ENCODE data around the gene RNU4-1.
"Not testable (repeated sequence)": the region's sequence is repeated elsewhere in the genome, so short reads cannot be mapped to it uniquely, and the experiment has no call there.

RNU4-1 gene

DNA sequence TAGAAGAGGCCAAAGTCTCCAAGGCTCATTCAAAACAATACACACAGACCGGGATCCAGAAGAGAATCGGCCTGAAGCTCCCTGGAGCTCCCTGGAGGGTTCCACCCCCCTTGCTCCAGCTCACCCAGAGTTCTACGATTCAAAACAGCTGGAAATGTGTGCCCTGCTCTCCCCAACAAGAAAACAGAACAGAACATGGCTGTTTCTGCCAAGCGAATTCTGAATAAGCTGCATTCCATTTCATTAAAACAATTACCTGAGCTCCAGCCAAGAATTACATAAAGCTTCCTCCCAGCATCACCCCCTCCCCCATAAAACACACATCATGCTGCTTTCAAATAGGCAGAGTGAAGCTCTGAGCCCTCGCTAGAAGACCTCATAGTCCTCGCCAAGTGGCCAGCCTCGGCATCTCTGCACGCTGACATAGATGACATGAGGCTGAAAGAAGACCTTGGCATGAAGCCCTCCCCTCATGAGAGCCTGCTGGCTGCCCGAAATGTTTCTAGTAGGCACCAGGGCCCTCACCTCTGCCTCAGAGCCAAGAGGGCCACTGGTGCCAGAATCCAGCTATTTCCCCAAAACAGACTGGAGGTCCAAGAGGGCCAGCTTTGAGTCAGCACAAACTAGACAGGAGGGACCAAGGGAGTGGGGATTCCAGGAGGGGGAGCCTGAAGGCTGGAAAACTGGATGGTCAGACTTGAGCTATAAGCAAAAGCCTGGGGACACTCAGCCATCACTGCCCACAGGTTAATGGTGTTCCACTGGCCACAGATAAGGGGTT is 35.8 kb downstream of the RNU4-1 start:
- no peak for DNase-seq

DNA sequence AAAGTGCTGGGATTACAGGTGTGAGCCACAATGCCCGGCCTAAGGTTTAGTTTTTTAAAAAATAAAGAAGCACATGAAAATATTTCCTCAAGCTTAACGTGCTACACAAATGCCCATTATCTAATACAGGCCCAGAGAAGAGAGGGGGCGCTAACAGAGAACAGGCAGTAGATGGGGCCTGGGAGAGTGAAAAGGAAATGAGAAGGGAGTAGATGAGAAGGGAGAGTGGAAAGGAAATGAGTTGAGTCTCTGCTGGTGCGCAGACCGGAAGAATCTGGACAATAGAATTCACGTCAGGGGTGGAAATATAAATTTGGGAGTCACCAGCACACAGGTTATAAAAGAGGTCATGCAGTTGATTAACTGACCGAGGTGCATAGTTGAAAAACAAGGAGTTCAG is 38.2 kb downstream of the RNU4-1 start:
- DNase-seq, result no peak

DNA sequence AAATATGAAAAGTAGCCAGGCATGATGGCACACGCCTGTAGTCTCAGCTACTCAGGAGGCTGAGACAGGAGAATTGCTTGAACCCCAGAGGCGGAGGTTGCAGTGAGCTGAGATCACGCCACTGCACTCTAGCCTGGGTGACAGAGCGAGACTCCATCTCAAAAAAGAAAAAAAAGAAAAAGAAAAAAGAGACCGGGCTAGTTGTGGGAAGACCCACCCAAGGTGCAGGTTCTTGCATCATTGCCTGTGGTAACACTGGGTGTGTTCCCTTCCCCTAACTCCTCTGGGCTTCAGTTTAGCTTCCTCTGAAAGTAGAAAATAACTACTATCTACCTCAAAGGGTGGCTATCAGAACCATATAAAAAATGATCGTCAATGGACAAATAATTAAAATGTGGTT is 39.7 kb downstream of the RNU4-1 start:
- not testable (repeated sequence) for DNase-seq

DNA sequence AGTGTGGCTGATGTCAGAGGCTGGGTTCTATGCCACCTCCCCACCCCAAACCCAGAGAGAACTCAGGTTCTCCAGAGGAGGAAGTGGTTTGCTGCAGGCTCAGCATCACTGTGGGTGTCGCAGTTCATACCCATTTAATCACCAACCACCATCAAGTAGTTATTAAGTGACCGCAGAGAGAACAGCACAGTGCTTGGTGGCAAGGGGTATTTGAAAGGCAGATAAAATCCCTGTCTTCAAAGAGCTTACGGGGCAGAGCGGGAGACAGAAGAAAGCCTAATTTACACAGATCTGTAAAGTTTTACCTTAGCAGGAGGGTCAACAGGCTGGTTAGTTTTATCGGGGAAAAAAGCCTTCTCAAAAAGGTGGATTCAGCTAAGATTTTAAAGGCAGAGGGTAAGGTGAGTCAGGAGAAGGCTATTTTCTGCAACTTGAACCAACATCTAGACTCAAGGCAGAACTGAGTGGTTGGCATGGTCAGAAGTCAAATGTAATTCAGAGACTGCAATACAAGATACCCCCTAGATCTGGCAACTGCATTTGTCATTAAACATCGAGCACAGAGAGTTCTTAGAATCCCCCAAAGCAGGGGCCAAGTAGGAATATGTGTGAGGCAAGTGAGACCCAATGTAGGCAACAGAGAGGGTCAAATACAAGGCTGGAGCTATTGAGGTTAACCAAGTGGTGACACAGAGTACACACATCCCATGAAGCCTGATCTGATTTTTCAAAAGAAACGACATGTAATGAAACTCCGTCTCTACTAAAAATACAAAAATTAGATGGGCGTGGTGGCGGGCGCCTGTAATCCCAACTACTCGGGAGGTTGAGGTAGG is 40.7 kb downstream of the RNU4-1 start:
- DNase-seq, result no peak

DNA sequence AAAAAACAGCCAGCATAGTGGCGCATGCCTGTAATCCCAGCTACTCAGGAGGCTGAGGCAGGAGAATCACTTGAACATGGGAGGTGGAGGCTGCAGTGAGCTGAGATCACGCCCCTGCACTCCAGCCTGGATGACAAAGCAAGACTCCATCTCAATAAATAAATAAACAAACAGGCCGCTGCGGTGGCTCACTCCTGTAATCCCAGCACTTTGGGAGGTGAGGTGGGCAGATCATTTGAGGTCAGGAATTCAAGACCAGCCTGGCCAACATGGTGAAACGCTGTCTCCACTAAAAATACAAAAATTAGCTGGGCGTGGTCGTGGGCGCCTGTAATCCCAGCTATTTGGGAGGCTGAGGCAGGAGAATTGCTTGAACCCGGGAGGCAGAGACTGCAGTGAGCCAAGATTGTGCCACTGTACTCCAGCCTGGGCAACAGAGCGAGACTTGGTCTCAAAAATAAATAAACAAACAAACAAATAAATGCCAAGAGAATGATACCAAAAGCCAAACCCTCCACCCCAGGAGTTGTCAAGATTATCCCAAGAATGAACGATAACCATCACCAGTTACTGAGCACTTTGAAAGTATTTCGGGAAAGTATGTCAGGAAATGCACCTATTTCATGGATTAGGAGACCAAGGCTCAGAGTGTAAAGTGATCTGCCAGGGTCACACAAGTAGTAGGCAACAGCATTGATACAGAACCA is 41.5 kb downstream of the RNU4-1 start:
- not testable (repeated sequence) for DNase-seq

DNA sequence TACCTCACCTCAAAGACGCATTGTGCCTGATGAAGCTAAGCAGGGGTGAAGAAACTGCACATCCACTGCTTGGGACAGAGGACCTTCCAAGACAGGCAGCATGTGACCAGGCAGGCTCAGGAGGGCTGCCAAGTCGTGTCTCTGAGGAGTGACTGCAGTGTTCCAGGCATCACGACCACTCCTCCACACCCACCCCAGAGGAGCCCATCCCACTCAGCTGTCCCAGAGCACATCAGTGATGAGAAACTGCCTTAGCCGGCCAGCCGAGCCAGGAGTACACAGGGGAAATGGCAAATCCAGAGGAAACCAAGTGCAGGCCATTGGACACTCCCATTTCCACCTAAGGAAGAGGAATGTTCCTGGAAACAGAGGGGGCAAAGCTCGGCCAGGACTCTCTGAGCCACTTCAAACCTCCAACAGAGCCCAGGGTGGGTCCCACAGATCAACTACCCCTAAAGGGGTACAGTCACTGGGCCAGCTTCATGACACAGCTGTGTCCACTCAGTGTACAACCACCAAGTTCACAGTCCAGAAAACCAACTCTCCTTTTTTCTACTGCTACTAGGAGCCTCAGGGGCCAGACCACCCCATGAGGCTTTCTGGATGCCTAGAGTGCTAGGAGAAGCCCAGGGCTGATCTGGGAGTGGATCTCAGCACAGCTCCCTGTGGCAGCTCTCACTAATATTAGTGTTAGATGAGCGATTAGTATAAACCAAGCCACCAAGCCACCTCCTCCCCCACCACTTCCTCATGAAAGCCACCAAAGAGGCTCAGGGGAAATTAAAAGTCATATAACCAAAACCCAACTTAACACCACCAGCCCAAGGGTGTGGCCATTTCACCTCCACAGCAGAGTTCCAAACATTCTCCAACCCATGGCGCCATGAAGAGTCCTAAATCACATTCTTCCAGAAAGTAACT is 42.9 kb downstream of the RNU4-1 start:
- DNase-seq, result no peak

DNA sequence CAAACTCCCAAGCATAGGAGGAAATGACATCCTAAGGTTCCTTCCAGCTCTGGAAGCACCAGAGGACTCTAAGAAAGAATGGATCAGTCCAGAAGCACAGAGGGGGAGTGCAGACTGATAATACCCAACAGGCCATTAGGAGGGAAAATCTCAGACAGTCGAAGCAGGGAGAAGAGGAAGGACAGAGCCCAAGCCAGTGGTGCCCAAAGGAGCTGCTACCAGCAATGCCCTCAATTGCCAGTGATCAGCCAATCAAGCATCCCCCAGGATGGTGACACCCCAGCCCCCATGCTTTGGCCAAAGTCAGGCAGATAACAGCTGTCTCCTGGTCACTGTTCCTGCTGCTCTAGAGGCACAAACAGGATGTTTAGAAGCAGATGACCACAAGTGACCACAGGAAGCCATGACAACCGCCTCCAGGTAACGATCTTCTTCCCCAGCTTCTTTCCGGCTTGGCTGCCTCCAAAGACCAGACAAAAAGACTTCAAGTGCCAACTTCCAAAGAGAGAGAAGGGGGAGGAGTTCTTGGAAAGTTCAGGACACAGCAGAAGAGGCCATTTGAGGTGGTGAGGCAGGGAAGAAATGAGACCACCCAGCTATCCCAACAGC is 43.7 kb downstream of the RNU4-1 start:
- no peak for DNase-seq

DNA sequence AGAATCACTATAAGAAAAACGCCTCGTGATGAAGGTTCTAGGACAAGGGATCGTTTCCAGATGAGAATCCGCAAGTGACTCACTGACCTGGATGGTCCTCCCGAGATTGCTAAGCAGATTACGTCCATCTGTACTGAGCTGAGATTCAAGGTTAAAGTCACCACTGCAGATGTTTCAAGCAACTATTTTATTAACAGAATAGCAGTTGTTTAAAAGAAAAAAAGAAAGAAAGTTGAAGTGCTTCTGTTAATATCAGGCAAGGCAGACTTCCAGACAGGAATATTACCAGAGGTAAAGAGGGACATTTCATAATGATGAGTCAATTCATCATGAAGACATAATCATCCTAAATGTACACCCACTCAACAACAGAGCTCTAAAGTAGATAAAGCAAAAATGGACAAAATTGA is 45.4 kb downstream of the RNU4-1 start:
- no peak for DNase-seq

DNA sequence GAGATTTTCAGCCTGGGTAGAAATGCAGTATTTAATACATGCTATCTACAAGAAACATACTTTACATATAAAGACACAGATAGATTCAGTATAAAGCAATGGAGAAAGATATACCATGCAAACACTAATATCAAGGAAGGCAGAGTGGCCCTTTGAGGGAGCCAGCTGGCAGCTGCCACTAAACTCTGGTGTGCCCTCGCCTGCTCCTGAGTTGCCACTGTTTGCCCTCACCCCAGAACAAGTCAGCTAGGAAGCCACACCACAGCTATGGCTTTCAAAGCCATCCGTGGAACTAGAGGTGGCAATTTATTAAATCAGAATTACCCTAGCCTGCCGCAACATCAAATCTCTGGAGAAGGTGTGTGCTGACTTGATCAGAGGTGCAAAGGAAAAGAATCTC is 45.9 kb downstream of the RNU4-1 start:
- no peak for DNase-seq

DNA sequence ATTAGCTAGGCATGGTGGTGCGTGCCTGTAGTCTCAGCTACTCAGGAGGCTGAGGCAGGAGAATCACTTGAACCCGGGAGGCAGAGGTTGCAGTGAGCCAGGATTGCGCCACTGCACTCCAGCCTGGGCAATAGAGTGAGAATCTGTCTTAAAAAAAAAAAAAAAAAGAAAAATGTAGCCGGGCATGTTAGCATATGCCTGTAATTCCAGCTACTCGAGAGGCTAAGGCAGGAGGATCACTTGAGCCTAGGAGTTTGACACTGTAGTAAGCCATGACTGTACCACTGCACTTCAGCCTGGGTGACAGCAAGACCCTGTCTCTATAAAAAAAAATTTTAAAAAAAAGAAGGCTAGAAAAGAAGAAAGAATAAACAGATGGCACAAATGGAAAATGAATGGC is 46.3 kb downstream of the RNU4-1 start:
- not testable (repeated sequence) for DNase-seq
